ENCODE measurements around the gene FIP1L1. TPM values are rescaled to one million over a fixed set of nuclear protein-coding genes. Genes with fewer than 3 reads are reported as not detected.

Gene FIP1L1
- total RNA-seq, 1 experiment from 2014 or later = 47.6 TPM

DNA sequence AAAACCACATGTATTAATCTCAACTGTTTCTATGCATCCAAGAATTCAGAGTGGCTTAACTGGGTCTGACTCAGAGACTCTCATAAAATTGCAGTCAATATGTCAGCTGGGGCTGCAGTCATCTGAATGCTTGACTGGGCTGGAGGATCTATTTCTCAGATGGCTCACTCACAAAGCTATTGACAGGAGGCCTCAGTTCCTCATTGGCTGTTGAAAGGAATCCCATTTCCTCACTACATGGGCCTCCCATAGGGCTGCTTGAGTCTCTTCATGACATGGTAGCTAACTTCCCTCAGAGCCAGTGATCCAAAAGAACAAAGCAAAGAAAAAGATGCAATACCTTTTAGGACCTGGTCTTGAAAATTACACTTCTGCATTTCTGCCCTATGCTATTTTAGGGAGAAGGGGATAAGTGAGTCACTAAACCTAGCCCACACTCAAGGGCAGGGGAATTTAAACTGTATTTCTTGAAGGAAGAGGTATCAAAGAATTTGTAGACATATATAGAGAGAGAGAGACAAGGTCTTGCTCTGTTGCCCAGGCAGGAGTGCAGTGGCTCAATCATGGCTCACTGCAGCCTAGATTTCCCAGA, 21.4 kb upstream of the FIP1L1 start (continued):
- TF ChIP-seq, protein P1, sequence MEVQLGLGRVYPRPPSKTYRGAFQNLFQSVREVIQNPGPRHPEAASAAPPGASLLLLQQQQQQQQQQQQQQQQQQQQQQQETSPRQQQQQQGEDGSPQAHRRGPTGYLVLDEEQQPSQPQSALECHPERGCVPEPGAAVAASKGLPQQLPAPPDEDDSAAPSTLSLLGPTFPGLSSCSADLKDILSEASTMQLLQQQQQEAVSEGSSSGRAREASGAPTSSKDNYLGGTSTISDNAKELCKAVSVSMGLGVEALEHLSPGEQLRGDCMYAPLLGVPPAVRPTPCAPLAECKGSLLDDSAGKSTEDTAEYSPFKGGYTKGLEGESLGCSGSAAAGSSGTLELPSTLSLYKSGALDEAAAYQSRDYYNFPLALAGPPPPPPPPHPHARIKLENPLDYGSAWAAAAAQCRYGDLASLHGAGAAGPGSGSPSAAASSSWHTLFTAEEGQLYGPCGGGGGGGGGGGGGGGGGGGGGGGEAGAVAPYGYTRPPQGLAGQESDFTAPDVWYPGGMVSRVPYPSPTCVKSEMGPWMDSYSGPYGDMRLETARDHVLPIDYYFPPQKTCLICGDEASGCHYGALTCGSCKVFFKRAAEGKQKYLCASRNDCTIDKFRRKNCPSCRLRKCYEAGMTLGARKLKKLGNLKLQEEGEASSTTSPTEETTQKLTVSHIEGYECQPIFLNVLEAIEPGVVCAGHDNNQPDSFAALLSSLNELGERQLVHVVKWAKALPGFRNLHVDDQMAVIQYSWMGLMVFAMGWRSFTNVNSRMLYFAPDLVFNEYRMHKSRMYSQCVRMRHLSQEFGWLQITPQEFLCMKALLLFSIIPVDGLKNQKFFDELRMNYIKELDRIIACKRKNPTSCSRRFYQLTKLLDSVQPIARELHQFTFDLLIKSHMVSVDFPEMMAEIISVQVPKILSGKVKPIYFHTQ (CRISPR knock-in tag; IDR thresholded peaks at IDR 0.05) = no peak
- no peak for TF ChIP-seq CBFB (CRISPR knock-in tag; IDR thresholded peaks at IDR 0.05; ENCODE audit: low read depth)
- no peak for TF ChIP-seq CREB1 (CRISPR knock-in tag; IDR thresholded peaks at IDR 0.05)
- TF ChIP-seq RORB (CRISPR knock-in tag; IDR thresholded peaks at IDR 0.05) = no peak
- TF ChIP-seq KAT7 (CRISPR knock-in tag; IDR thresholded peaks at IDR 0.05; ENCODE audit: borderline replicate concordance) = no peak
- no peak for TF ChIP-seq ZNF396 (CRISPR knock-in tag; IDR thresholded peaks at IDR 0.05; ENCODE audit: borderline replicate concordance)
- no peak for TF ChIP-seq NR3C1 (CRISPR knock-in tag; conservative IDR thresholded peaks at IDR 0.05; ENCODE audit: low read depth)

DNA sequence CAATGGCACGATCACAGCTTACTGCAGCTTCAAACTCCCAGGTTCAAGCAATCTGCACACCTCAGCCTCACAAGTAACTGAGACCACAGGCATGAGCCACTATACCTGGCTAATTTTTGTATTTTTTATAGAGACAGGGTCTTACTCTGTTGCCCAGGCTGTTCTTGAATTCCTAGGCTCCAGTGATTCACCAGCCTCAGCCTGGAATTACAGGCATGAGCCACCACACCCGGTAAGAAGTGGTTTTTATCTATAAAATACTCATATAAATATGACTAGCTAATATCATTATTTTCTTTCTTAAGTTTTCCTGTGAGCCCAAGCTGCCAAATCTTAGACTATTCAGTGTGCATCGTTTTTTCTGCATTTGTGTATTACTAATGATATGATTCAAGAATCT, 16.0 kb upstream of the FIP1L1 start:
- H3K36me3 Mint-ChIP-seq = no peaks in the 10 kb centered on the region
- DNase-seq (ENCODE audit: low spot score) (no peak), ATAC-seq (no peak)
- TF ChIP-seq OVOL2 (CRISPR knock-in tag; IDR thresholded peaks at IDR 0.05; ENCODE audit: borderline replicate concordance) (no peak), JUN (CRISPR knock-in tag; IDR thresholded peaks at IDR 0.05) (no peak), NR2C2 (CRISPR knock-in tag; IDR thresholded peaks at IDR 0.05) (no peak), FOXK1 (CRISPR knock-in tag; IDR thresholded peaks at IDR 0.05) (no peak), RELA (CRISPR knock-in tag; IDR thresholded peaks at IDR 0.05; ENCODE audit: borderline replicate concordance) (no peak), ZNF121 (CRISPR knock-in tag; IDR thresholded peaks at IDR 0.05) (no peak), ZNF317 (CRISPR knock-in tag; IDR thresholded peaks at IDR 0.05; ENCODE audit: borderline replicate concordance, low read depth) (no peak), NFYB (CRISPR knock-in tag; conservative IDR thresholded peaks at IDR 0.05; ENCODE audit: low read depth) (no peak), MXD4 (CRISPR knock-in tag; IDR thresholded peaks at IDR 0.05; ENCODE audit: borderline replicate concordance) (no peak)
- TF ChIP-seq, protein P2, sequence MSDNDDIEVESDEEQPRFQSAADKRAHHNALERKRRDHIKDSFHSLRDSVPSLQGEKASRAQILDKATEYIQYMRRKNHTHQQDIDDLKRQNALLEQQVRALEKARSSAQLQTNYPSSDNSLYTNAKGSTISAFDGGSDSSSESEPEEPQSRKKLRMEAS (CRISPR knock-in tag; IDR thresholded peaks at IDR 0.05) = no peak
- TF ChIP-seq, protein P3, sequence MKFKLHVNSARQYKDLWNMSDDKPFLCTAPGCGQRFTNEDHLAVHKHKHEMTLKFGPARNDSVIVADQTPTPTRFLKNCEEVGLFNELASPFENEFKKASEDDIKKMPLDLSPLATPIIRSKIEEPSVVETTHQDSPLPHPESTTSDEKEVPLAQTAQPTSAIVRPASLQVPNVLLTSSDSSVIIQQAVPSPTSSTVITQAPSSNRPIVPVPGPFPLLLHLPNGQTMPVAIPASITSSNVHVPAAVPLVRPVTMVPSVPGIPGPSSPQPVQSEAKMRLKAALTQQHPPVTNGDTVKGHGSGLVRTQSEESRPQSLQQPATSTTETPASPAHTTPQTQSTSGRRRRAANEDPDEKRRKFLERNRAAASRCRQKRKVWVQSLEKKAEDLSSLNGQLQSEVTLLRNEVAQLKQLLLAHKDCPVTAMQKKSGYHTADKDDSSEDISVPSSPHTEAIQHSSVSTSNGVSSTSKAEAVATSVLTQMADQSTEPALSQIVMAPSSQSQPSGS (CRISPR knock-in tag; IDR thresholded peaks at IDR 0.05; ENCODE audit: borderline replicate concordance, low read depth) = no peak
- H3K27ac Mint-ChIP-seq = no peak overlapping the region
- no peaks in the 10 kb centered on the region; the same call in 1 of the 2 replicates for H3K9me3 Mint-ChIP-seq
- H3K27me3 Mint-ChIP-seq (ENCODE audit: low read depth) = peaks cover 5% of the 10 kb centered on the region; the same call in 1 of the 2 replicates
- H3K4me1 Mint-ChIP-seq = peaks cover 16% of the 10 kb centered on the region
- no peak overlapping the region for H3K4me3 Mint-ChIP-seq
- CTCF ChIA-PET = interaction anchor here (0.6 kb wide), 1 partner anchor 48 kb away, joined by 3 read pairs; no protein-coding TSS in a partner anchor
- POLR2A ChIA-PET = no interaction called here

DNA sequence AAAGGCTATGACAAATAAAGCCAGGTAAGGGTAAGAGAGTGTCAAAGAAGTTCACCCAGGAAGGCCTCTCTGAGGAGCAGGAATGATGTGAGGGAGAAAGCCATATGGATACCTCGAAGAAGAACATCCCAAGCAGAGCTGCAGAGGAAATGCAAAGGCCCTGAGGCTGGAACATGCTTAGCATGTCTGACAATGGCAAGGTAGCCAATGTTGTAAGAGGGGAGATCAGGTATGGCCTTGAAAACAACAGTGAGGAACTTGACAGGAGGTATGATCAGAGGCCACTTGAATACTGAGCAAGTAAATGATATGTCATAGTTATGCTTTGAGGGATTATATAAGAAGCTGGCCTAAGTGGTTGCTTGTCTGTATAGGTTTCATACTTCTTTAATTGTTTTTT, 15.3 kb upstream of the FIP1L1 start:
- TF ChIP-seq, protein P4, sequence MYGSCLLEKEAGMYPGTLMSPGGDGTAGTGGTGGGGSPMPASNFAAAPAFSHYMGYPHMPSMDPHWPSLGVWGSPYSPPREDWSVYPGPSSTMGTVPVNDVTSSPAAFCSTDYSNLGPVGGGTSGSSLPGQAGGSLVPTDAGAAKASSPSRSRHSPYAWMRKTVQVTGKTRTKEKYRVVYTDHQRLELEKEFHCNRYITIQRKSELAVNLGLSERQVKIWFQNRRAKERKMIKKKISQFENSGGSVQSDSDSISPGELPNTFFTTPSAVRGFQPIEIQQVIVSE (CRISPR knock-in tag; IDR thresholded peaks at IDR 0.05; ENCODE audit: borderline replicate concordance) = no peak
- no peak for TF ChIP-seq SMAD4 (CRISPR knock-in tag; IDR thresholded peaks at IDR 0.05)
- TF ChIP-seq ATF1 (CRISPR knock-in tag; IDR thresholded peaks at IDR 0.05) = no peak
- TF ChIP-seq, protein P5, sequence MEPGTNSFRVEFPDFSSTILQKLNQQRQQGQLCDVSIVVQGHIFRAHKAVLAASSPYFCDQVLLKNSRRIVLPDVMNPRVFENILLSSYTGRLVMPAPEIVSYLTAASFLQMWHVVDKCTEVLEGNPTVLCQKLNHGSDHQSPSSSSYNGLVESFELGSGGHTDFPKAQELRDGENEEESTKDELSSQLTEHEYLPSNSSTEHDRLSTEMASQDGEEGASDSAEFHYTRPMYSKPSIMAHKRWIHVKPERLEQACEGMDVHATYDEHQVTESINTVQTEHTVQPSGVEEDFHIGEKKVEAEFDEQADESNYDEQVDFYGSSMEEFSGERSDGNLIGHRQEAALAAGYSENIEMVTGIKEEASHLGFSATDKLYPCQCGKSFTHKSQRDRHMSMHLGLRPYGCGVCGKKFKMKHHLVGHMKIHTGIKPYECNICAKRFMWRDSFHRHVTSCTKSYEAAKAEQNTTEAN (CRISPR knock-in tag; IDR thresholded peaks at IDR 0.05) = no peak
- no peak for TF ChIP-seq ZNF416 (CRISPR knock-in tag; IDR thresholded peaks at IDR 0.05)
- DNase-seq (ENCODE audit: low spot score) (no peak), ATAC-seq (no peak)
- POLR2A ChIA-PET = no interaction called here
- Mint-ChIP-seq H3K4me1 (peaks cover 18% of the 10 kb centered on the region), H3K36me3 (no peaks in the 10 kb centered on the region), H3K27ac (no peak overlapping the region), H3K9me3 (peaks cover 6% of the 10 kb centered on the region; the same call in 1 of the 2 replicates), H3K4me3 (no peak overlapping the region), H3K27me3 (ENCODE audit: low read depth) (peaks cover 11% of the 10 kb centered on the region; the same call in 1 of the 2 replicates)
- CTCF ChIA-PET = no interaction called here

Data from WTC11 (cell line).